Activated T-cell treated with anti-CD3 and anti-CD28 coated beads, Interleukin-2, amount 50 U/mL, for 4 hours (primary cell): Measurements from ENCODE around the gene NMT1. TPM values are rescaled to one million over a fixed set of nuclear protein-coding genes. Genes with fewer than 3 reads are reported as not detected.

Experiments
- ATAC-seq, 2 donors: fragments of 200-7000 bp; cut with Tn5 transposase; one replicate each; pipeline ENCODE4 v1.10.0; 2021
- DNase-seq: peaks from one replicate; pipeline ENCODE4 v3.0.0-alpha.2; 2020
- H3K27me3 Mint-ChIP-seq: one replicate; pipeline ENCODE4 v1.8.0; 2021; ENCODE audit warnings: low read depth, mixed read lengths
- H3K36me3 Mint-ChIP-seq: one replicate; pipeline ENCODE4 v1.8.0; 2022; ENCODE audit warnings: mixed read lengths; ENCODE audit not compliant: insufficient read depth
- H3K4me1 Mint-ChIP-seq: one replicate; pipeline ENCODE4 v1.8.0; 2021; ENCODE audit warnings: low read depth, mixed read lengths
- H3K4me3 Mint-ChIP-seq: one replicate; pipeline ENCODE4 v1.8.0; 2021; ENCODE audit warnings: mild to moderate bottlenecking, moderate library complexity, mixed read lengths
- H3K9me3 Mint-ChIP-seq: one replicate; pipeline ENCODE4 v1.8.0; 2021; ENCODE audit warnings: mixed read lengths
- total RNA-seq, 3 donors: library from RNA; stranded (reverse); gene quantifications; one replicate each; pipeline ENCODE4 v1.2.1, GENCODE V29; 2021

The NMT1 gene
- total RNA-seq, 3 donors from 2014 or later, result 228 to 255 (median 241) TPM

- Mint-ChIP-seq H3K4me1 (no peaks in the 10 kb centered on the region), H3K36me3 (peaks cover 20% of the 10 kb centered on the region), H3K9me3 (no peaks in the 10 kb centered on the region), H3K27me3 (no peaks in the 10 kb centered on the region), H3K4me3 (no peak overlapping the region)
- ATAC-seq (no peak), DNase-seq (no peak)
These were observed 31.2 kb upstream of the NMT1 start for GRCh38 chr17:45029758-45030423.

- Mint-ChIP-seq H3K27me3 (no peaks in the 10 kb centered on the region), H3K4me3 (no peak overlapping the region), H3K4me1 (no peaks in the 10 kb centered on the region), H3K9me3 (no peaks in the 10 kb centered on the region), H3K36me3 (peaks cover 20% of the 10 kb centered on the region)
- no peak for ATAC-seq
- no peak for DNase-seq
These were observed 30.4 kb upstream of the NMT1 start for GRCh38 chr17:45030733-45031132.

GRCh38 chr17:45031231-45032173 lies 29.6 kb upstream of the NMT1 start:
- no peak for DNase-seq
- ATAC-seq, result no peak
- peaks cover 20% of the 10 kb centered on the region for H3K36me3 Mint-ChIP-seq
- no peak overlapping the region for H3K4me3 Mint-ChIP-seq
- no peaks in the 10 kb centered on the region for H3K4me1 Mint-ChIP-seq
- H3K27me3 Mint-ChIP-seq, result no peaks in the 10 kb centered on the region
- H3K9me3 Mint-ChIP-seq, result no peaks in the 10 kb centered on the region

GRCh38 chr17:45032174-45032541 lies 29.0 kb upstream of the NMT1 start:
- ATAC-seq, result no peak

GRCh38 chr17:45034599-45034998 lies 26.5 kb upstream of the NMT1 start:
- Mint-ChIP-seq H3K36me3 (peaks cover 20% of the 10 kb centered on the region), H3K9me3 (no peaks in the 10 kb centered on the region), H3K4me1 (no peaks in the 10 kb centered on the region), H3K4me3 (no peak overlapping the region), H3K27me3 (no peaks in the 10 kb centered on the region)
- DNase-seq (no peak), ATAC-seq (no peak)

More at GRCh38 chr17:45032174-45032541, 29.0 kb upstream of the NMT1 start:
- Mint-ChIP-seq H3K4me3 (no peak overlapping the region), H3K4me1 (no peaks in the 10 kb centered on the region), H3K9me3 (no peaks in the 10 kb centered on the region), H3K36me3 (peaks cover 20% of the 10 kb centered on the region), H3K27me3 (no peaks in the 10 kb centered on the region)
- no peak for DNase-seq

- DNase-seq, result no peak
- Mint-ChIP-seq H3K36me3 (peaks cover 15% of the 10 kb centered on the region), H3K4me1 (no peaks in the 10 kb centered on the region), H3K27me3 (no peaks in the 10 kb centered on the region), H3K4me3 (no peak overlapping the region), H3K9me3 (no peaks in the 10 kb centered on the region)
- no peak for ATAC-seq
These were observed 25.3 kb upstream of the NMT1 start for GRCh38 chr17:45035848-45036247.

- Mint-ChIP-seq H3K9me3 (no peaks in the 10 kb centered on the region), H3K4me3 (no peak overlapping the region), H3K36me3 (peaks cover 14% of the 10 kb centered on the region), H3K4me1 (no peaks in the 10 kb centered on the region), H3K27me3 (no peaks in the 10 kb centered on the region)
- ATAC-seq (no peak), DNase-seq (no peak)
These were observed 24.4 kb upstream of the NMT1 start for GRCh38 chr17:45036691-45037090.

GRCh38 chr17:45038728-45039634 lies 22.1 kb upstream of the NMT1 start:
- no peaks in the 10 kb centered on the region for H3K9me3 Mint-ChIP-seq
- no peak overlapping the region for H3K4me3 Mint-ChIP-seq
- no peak for DNase-seq
- ATAC-seq, result no peak
- no peaks in the 10 kb centered on the region for H3K27me3 Mint-ChIP-seq
- H3K4me1 Mint-ChIP-seq, result peaks cover 8% of the 10 kb centered on the region
- H3K36me3 Mint-ChIP-seq, result peaks cover 7% of the 10 kb centered on the region

GRCh38 chr17:45040459-45040858 lies 20.7 kb upstream of the NMT1 start:
- Mint-ChIP-seq H3K9me3 (no peaks in the 10 kb centered on the region), H3K27me3 (no peaks in the 10 kb centered on the region), H3K4me1 (peaks cover 11% of the 10 kb centered on the region), H3K4me3 (no peak overlapping the region), H3K36me3 (peaks cover 2% of the 10 kb centered on the region)
- ATAC-seq, result no peak
- no peak for DNase-seq

GRCh38 chr17:45042346-45043120 lies 18.6 kb upstream of the NMT1 start:
- no peak overlapping the region for H3K4me3 Mint-ChIP-seq
- no peaks in the 10 kb centered on the region for H3K27me3 Mint-ChIP-seq
- ATAC-seq (no peak), DNase-seq (no peak)
- no peaks in the 10 kb centered on the region for H3K9me3 Mint-ChIP-seq
- H3K4me1 Mint-ChIP-seq, result peaks cover 20% of the 10 kb centered on the region
- H3K36me3 Mint-ChIP-seq, result peaks cover 2% of the 10 kb centered on the region

GRCh38 chr17:45043813-45044540 lies 17.1 kb upstream of the NMT1 start:
- Mint-ChIP-seq H3K4me1 (peaks cover 25% of the 10 kb centered on the region), H3K9me3 (no peaks in the 10 kb centered on the region)
- no peak for ATAC-seq

GRCh38 chr17:45046537-45047125 lies 14.5 kb upstream of the NMT1 start:
- ATAC-seq (no peak), DNase-seq (no peak)
- Mint-ChIP-seq H3K4me1 (peaks cover 39% of the 10 kb centered on the region), H3K36me3 (peaks cover 2% of the 10 kb centered on the region), H3K9me3 (no peaks in the 10 kb centered on the region), H3K4me3 (no peak overlapping the region), H3K27me3 (no peaks in the 10 kb centered on the region)

More at GRCh38 chr17:45043813-45044540, 17.1 kb upstream of the NMT1 start:
- Mint-ChIP-seq H3K27me3 (no peaks in the 10 kb centered on the region), H3K36me3 (peaks cover 2% of the 10 kb centered on the region), H3K4me3 (no peak overlapping the region)
- DNase-seq, result no peak
